PC-3 (cell line): ENCODE data around the gene NARS2.

Source experiments
- EZH2 ChIP-seq: fragments of 300-600 bp; sonication (generic); IDR thresholded peaks from one replicate; pipeline ENCODE4 v1.6.1; 2017; ENCODE audit warnings: antibody characterized with exemption, mild to moderate bottlenecking, low read length; ENCODE audit not compliant: unreplicated experiment
- TF ChIP-seq, protein P1 (sequence below): fragments of 300-600 bp; sonication (generic); conservative IDR thresholded peaks from 2 replicates; pipeline ENCODE4 v1.5.1; 2017; ENCODE audit warnings: antibody characterized with exemption, low read depth, mild to moderate bottlenecking, low read length

DNA sequence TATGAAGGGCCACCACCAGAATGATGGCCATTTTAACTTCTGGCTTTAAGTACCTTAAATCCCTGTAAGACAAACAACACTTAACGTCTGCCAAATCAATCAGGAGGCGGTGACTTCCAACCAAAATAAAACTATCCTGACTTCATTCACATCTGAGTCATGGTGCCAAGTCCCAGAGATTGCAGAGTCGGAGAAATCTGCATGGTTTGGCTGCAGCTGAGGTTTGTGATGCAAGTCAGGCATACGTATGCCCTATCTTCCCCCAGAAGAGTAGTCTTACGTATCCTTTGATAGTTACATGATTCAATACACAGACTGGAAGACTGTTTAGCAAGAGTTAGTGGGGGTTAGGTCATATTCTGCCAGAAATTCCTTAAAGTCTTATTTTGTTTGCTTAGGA lies 155.3 kb downstream of the NARS2 start:
- TF ChIP-seq, protein P1, sequence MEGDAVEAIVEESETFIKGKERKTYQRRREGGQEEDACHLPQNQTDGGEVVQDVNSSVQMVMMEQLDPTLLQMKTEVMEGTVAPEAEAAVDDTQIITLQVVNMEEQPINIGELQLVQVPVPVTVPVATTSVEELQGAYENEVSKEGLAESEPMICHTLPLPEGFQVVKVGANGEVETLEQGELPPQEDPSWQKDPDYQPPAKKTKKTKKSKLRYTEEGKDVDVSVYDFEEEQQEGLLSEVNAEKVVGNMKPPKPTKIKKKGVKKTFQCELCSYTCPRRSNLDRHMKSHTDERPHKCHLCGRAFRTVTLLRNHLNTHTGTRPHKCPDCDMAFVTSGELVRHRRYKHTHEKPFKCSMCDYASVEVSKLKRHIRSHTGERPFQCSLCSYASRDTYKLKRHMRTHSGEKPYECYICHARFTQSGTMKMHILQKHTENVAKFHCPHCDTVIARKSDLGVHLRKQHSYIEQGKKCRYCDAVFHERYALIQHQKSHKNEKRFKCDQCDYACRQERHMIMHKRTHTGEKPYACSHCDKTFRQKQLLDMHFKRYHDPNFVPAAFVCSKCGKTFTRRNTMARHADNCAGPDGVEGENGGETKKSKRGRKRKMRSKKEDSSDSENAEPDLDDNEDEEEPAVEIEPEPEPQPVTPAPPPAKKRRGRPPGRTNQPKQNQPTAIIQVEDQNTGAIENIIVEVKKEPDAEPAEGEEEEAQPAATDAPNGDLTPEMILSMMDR, result no peak
- TF ChIP-seq EZH2, result no peak
